Suppressor macrophage (primary cell): ENCODE results near the gene CKS1B.
"Not testable (repeated sequence)": the region's sequence is repeated elsewhere in the genome, so short reads cannot be mapped to it uniquely, and the experiment has no call there.

Source experiments
- DNase-seq, 4 experiments: peaks; one replicate each; pipeline ENCODE4 v3.0.0-alpha.2; 2020 to 2022

Gene CKS1B

GRCh38 chr1:154964359-154964758 lies 10.1 kb upstream of the CKS1B start:
- no peak for DNase-seq

GRCh38 chr1:154966111-154966510 lies 8.4 kb upstream of the CKS1B start:
- DNase-seq, result no peak

- DNase-seq, result no peak
Observed at GRCh38 chr1:154967331-154967950, 7.0 kb upstream of the CKS1B start.

- no peak for DNase-seq
Observed at GRCh38 chr1:154968731-154969130, 5.8 kb upstream of the CKS1B start.

GRCh38 chr1:154969246-154969645 lies 5.2 kb upstream of the CKS1B start:
- no peak for DNase-seq

- no peak for DNase-seq
Observed at GRCh38 chr1:154969860-154970452, 4.5 kb upstream of the CKS1B start.

GRCh38 chr1:154970631-154971340 lies 3.7 kb upstream of the CKS1B start, which contains the start of gene SHC1:
Gene SHC1 (minus strand): TSS chr1:154970747. CDS start chr1:154970526, 221 bp downstream.
- DNase-seq, result peak; percentile 56 to 72 (median 62)

- DNase-seq, result peak; percentile 40 to 66 (median 42)
Observed at GRCh38 chr1:154971341-154971998, 3.0 kb upstream of the CKS1B start.

GRCh38 chr1:154972213-154972516 lies 2.3 kb upstream of the CKS1B start:
- no peak for DNase-seq

- no peak for DNase-seq
Observed at GRCh38 chr1:154972517-154973343, 1.8 kb upstream of the CKS1B start.

- peak; percentile 96 to 97 (median 96) for DNase-seq
Observed at GRCh38 chr1:154973344-154974101, 958 bp upstream of the CKS1B start.

- DNase-seq, result peak; percentile 97 to 99 (median 98)
Observed at GRCh38 chr1:154974808-154975408, 427 bp downstream of the CKS1B start.

GRCh38 chr1:154975409-154976059 lies 1.1 kb downstream of the CKS1B start:
- peak; percentile 59 to 85 (median 74) for DNase-seq

GRCh38 chr1:154977762-154978161 lies 3.3 kb downstream of the CKS1B start:
- peak in 1 of 4 experiments; percentile 17 for DNase-seq

GRCh38 chr1:154978360-154978759 lies 3.9 kb downstream of the CKS1B start:
- no peak for DNase-seq

- DNase-seq, result no peak
Observed at GRCh38 chr1:154982341-154982740, 7.9 kb downstream of the CKS1B start.

GRCh38 chr1:154982897-154983648 lies 8.6 kb downstream of the CKS1B start, which contains the start of gene FLAD1:
Gene FLAD1 (plus strand): TSS chr1:154983344. CDS start chr1:154983695, 351 bp downstream.
- peak; percentile 98 to 99 (median 98) for DNase-seq

- DNase-seq, result no peak
Observed at GRCh38 chr1:154983776-154984466, 9.4 kb downstream of the CKS1B start.

GRCh38 chr1:154986736-154987135 lies 12.3 kb downstream of the CKS1B start:
- not testable (repeated sequence) for DNase-seq
